PC-3 (cell line): ENCODE results near the gene ASF1B. TPM values are rescaled to one million over a fixed set of nuclear protein-coding genes. Genes with fewer than 3 reads are reported as not detected.
"Not testable (repeated sequence)": the region's sequence is repeated elsewhere in the genome, so short reads cannot be mapped to it uniquely, and the experiment has no call there.

Source experiments
- ATAC-seq: fragments of 200-7000 bp; cut with Tn5 transposase; 2 replicates; pipeline ENCODE4 v1.9.1; 2020; ENCODE audit warnings: mild to moderate bottlenecking, moderate library complexity
- Bru-seq: library from RNA; stranded (reverse); fragments of 400-500 nt; gene quantifications from one replicate; lab custom pipeline; 2021; lab: Mats Ljungman, UMichigan
- BruChase-seq, 2 experiments: library from RNA; stranded (reverse); fragments of 400-500 nt; gene quantifications; one replicate each; lab custom pipeline; 2021; lab: Mats Ljungman, UMichigan
- BruUV-seq: library from RNA; stranded (reverse); fragments of 400-500 nt; replicated peaks from 2 replicates; lab custom pipeline; 2021; lab: Mats Ljungman, UMichigan
- CTCF ChIA-PET: fragments of 300-600 bp; sonication (Branson Sonifier 250); formaldehyde crosslinking; loops from one replicate; lab custom pipeline; 2022; ENCODE audit warnings: antibody characterized with exemption; lab: Charles Lee
- POLR2A ChIA-PET: fragments of 300-600 bp; sonication (Branson Sonifier 250); formaldehyde crosslinking; loops from one replicate; lab custom pipeline; 2022; ENCODE audit warnings: antibody characterized with exemption; ENCODE audit not compliant: unreplicated experiment; lab: Charles Lee
- DNase-seq: peaks from one replicate; pipeline ENCODE4 v3.0.0-alpha.2; 2015
- H2AFZ ChIP-seq: fragments of 300-600 bp; sonication (generic); 2 replicates; pipeline ENCODE4 v1.6.0; 2016; ENCODE audit warnings: antibody characterized with exemption, low read length
- H3F3A ChIP-seq: fragments of 300-600 bp; sonication (generic); one replicate; pipeline ENCODE4 v1.6.0; 2017; ENCODE audit warnings: antibody characterized with exemption, low read length, control low read depth, mild to moderate bottlenecking; ENCODE audit not compliant: unreplicated experiment
- H3K27ac ChIP-seq: fragments of 300-600 bp; sonication (generic); 2 replicates; pipeline ENCODE4 v1.5.1; 2016; ENCODE audit warnings: mild to moderate bottlenecking, low read length
- H3K27me3 ChIP-seq: fragments of 300-600 bp; sonication (generic); 2 replicates; pipeline ENCODE4 v1.6.1; 2016; ENCODE audit warnings: low read length, mixed read lengths
- H3K36me3 ChIP-seq: fragments of 300-600 bp; sonication (generic); 2 replicates; pipeline ENCODE4 v1.6.1; 2016; ENCODE audit warnings: low read depth, mixed run types, low read length, mixed read lengths
- H3K4me1 ChIP-seq: fragments of 300-600 bp; sonication (generic); 2 replicates; pipeline ENCODE4 v1.5.1; 2016; ENCODE audit warnings: low read length; ENCODE audit not compliant: insufficient read depth
- H3K4me2 ChIP-seq: fragments of 300-600 bp; sonication (generic); 2 replicates; pipeline ENCODE4 v1.6.0; 2016; ENCODE audit warnings: low read length
- H3K4me3 ChIP-seq: fragments of 300-600 bp; sonication (generic); 2 replicates; pipeline ENCODE4 v1.5.1; 2016; ENCODE audit warnings: mild to moderate bottlenecking, low read length, mixed read lengths
- H3K79me2 ChIP-seq: fragments of 300-600 bp; sonication (generic); 2 replicates; pipeline ENCODE4 v1.6.1; 2017; ENCODE audit warnings: low read length, mixed read lengths
- H3K9ac ChIP-seq: fragments of 300-600 bp; sonication (generic); 2 replicates; pipeline ENCODE4 v1.6.0; 2016; ENCODE audit warnings: mild to moderate bottlenecking, low read length
- H3K9me2 ChIP-seq: fragments of 300-600 bp; sonication (generic); replicated peaks from 2 replicates; pipeline ENCODE4 v1.6.1; 2016; ENCODE audit warnings: mixed run types, low read length, mixed read lengths
- H3K9me3 ChIP-seq: fragments of 300-600 bp; sonication (generic); 2 replicates; pipeline ENCODE4 v1.6.1; 2016; ENCODE audit warnings: low read length, mixed read lengths
- H4K20me1 ChIP-seq: fragments of 300-600 bp; sonication (generic); 2 replicates; pipeline ENCODE4 v1.6.1; 2016; ENCODE audit warnings: low read length, mixed read lengths
- EZH2 ChIP-seq: fragments of 300-600 bp; sonication (generic); IDR thresholded peaks from one replicate; pipeline ENCODE4 v1.6.1; 2017; ENCODE audit warnings: antibody characterized with exemption, mild to moderate bottlenecking, low read length; ENCODE audit not compliant: unreplicated experiment
- EZH2phosphoT487 ChIP-seq: fragments of 300-600 bp; sonication (generic); IDR thresholded peaks from 2 replicates; pipeline ENCODE4 v1.6.1; 2018; ENCODE audit warnings: mild to moderate bottlenecking, antibody characterized with exemption, low read length, borderline replicate concordance
- intact Hi-C: fragments of 100-400 bp; cut with micrococcal nuclease; formaldehyde crosslinking; loops from 2 replicates; pipeline ENCODE4 v1.9.0; 2023
- long read RNA-seq: library from polyadenylated mRNA; unstranded; transcript quantifications from one replicate; pipeline ENCODE4 v2.0.0, GENCODE V29; 2021; ENCODE audit not compliant: unreplicated experiment
- total RNA-seq: library from RNA; depleted of rRNA; stranded (reverse); fragments of >200 nt; gene quantifications from 2 replicates; pipeline ENCODE4 v1.2.3, GENCODE V29; 2014; rRNA removed
- TF ChIP-seq, protein P1 (sequence below): fragments of 300-600 bp; sonication (generic); conservative IDR thresholded peaks from 2 replicates; pipeline ENCODE4 v1.5.1; 2017; ENCODE audit warnings: antibody characterized with exemption, low read depth, mild to moderate bottlenecking, low read length

Gene ASF1B
- total RNA-seq (71.2 and 84.7 TPM in 2 replicates), Bru-seq, nascent RNA (percentile 55 among the genes with signal in this experiment), BruChase-seq, experiment 1, labeled RNA remaining after a 6-hour chase (percentile 68 among the genes with signal in this experiment), BruChase-seq, experiment 2, labeled RNA remaining after a 2-hour chase (percentile 38 among the genes with signal in this experiment)
- long read RNA-seq, transcript ASF1B-201 (4 exons, 2,059 nt): major isoform, 13 of 15 reads
- long read RNA-seq, partial matches to known transcripts: 0 of 15 reads
- long read RNA-seq, other reads (novel, unspliced or antisense): 1 of 15 reads

DNA sequence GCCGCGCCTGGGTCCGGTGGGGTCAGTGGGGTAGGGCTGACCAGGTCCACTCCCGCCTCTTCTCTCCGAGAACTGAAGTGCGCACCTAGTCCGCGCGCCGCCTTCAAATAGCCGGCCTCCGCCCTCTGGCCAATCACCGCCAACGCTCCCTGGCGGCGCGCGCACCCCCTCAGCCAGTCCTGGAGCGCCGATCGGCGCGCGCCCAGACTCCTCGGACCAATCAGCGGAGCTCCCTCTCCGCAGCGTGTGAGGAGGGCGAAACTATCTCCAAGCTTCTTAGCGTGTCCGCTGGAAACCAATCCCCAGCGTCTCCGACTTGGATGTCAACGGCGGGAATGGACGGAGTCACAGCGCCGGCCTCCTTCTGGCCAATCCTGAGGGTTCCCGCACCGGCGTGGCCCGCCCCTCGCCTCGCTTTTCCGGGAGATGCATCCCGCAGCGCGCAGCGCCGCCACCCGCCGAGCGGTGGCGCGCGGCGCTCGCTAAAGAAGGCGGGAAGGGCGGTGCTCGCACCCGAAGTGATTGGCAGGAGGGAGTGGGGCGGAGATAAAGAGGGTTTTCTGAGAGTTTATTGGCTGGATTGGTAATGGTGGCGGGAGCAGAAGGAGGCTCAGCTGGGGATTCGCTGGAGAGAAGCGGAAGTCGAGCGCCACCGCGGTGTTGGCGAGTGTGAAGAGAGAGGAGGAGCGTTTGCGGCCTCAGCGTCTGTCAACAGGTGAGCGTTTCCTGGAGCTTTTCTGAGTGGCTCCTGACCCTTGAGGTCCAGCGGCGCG, at the start of gene ASF1B:
Gene ASF1B (minus strand): TSS at position 81 of the 773 bp plus-strand sequence. CDS start 133 bp downstream, outside the sequence.
- BruUV-seq: no TSS peak
- Histone ChIP-seq H2AFZ (peak within 1 kb of the TSS; percentile 84), H3K4me3 (peak within 1 kb of the TSS; percentile 83), H3K9me3 (no peaks in the 10 kb centered on the region), H3K36me3 (peaks cover 8% of the 10 kb centered on the region; the same call in 1 of the 2 replicates), H3F3A (no peaks in the 10 kb centered on the region), H3K79me2 (peaks cover 45% of the 10 kb centered on the region), H3K9me2 (no peaks in the 10 kb centered on the region), H3K4me2 (peak within 1 kb of the TSS; percentile 90), H3K4me1 (peaks cover 20% of the 10 kb centered on the region), H4K20me1 (no peaks in the 10 kb centered on the region), H3K9ac (peak within 1 kb of the TSS; percentile 87), H3K27me3 (no peaks in the 10 kb centered on the region), H3K27ac (peak within 1 kb of the TSS; percentile 81)
- POLR2A ChIA-PET: interaction anchor here (0.5 to 1.0 kb wide), 8 partner anchors 19 to 1544 kb away, joined by 3 to 8 read pairs (median 4); partner anchors contain the start of gene PRKACA
- TF ChIP-seq, protein P1, sequence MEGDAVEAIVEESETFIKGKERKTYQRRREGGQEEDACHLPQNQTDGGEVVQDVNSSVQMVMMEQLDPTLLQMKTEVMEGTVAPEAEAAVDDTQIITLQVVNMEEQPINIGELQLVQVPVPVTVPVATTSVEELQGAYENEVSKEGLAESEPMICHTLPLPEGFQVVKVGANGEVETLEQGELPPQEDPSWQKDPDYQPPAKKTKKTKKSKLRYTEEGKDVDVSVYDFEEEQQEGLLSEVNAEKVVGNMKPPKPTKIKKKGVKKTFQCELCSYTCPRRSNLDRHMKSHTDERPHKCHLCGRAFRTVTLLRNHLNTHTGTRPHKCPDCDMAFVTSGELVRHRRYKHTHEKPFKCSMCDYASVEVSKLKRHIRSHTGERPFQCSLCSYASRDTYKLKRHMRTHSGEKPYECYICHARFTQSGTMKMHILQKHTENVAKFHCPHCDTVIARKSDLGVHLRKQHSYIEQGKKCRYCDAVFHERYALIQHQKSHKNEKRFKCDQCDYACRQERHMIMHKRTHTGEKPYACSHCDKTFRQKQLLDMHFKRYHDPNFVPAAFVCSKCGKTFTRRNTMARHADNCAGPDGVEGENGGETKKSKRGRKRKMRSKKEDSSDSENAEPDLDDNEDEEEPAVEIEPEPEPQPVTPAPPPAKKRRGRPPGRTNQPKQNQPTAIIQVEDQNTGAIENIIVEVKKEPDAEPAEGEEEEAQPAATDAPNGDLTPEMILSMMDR: peak; percentile 82
- TF ChIP-seq EZH2phosphoT487 (no peak), EZH2 (no peak)
- ATAC-seq (peak; percentile 89), DNase-seq (peak; percentile 100)
- CTCF ChIA-PET: interaction anchor here (0.5 to 1.7 kb wide), 29 partner anchors 9 to 550 kb away, joined by 3 to 32 read pairs (median 4); partner anchors contain the start of genes ADGRE5, IL27RA, MISP3 and PRKACA
- intact Hi-C loops: loop anchor here (1.0 to 10.0 kb wide), 7 partner anchors 56 to 338 kb away; partner anchors contain the start of genes ADGRE5, ADGRL1 and PTGER1

DNA sequence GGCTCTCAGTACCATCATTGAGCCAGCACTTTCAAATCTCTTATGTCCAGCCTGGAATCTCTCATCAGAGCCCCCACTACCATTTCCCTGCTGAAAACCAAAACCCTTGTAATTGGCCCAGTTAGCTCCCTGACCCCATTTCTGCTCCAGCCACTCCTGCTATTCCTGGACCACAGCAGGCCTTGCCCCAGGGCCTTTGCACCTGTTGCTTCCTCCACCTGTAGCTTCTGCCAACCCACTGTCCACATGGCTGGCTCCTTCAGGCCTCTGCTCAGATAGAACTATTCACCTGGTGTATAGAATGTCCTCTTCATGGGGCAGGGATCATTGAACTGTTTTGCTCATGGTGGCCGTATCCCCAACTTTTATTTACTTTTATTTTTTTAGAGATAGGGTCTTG, 49.3 kb upstream of the ASF1B start:
- H3K4me1 ChIP-seq, H3K4me3 ChIP-seq, H3K79me2 ChIP-seq, ATAC-seq, BruUV-seq, H3K4me2 ChIP-seq, H4K20me1 ChIP-seq, intact Hi-C loops, H3K9ac ChIP-seq, H3F3A ChIP-seq, H3K9me3 ChIP-seq, POLR2A ChIA-PET, H3K27me3 ChIP-seq, H3K9me2 ChIP-seq, CTCF ChIA-PET, H3K27ac ChIP-seq, H3K36me3 ChIP-seq, H2AFZ ChIP-seq, DNase-seq: not testable (repeated sequence)

DNA sequence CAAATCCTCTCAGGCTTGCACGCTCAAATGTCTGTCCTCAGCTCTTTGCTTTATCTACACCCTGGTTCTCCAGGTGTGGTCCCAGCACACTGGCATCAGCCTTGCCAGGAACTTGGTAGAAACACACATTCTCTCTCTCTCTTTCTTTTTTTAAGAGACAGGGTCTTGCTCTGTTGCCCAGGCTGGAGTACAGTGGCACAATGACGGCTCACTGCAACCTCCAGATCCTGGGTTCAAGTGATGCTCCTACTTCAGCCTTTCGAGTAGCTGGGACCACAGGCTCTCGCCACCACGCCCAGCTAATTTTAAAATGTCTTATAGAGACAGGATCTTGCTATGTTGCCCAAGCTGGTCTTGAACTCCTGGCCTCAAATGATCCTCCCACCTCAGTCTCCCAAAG, 48.8 kb upstream of the ASF1B start:
- Histone ChIP-seq H3K4me1 (no peaks in the 10 kb centered on the region), H3K4me2 (no peak overlapping the region), H3K27ac (no peak overlapping the region), H2AFZ (no peak overlapping the region), H3K9me3 (no peaks in the 10 kb centered on the region), H3F3A (no peaks in the 10 kb centered on the region), H3K9ac (no peak overlapping the region), H3K79me2 (peaks cover 3% of the 10 kb centered on the region; the same call in 1 of the 2 replicates), H4K20me1 (no peaks in the 10 kb centered on the region), H3K36me3 (no peaks in the 10 kb centered on the region), H3K27me3 (no peaks in the 10 kb centered on the region), H3K9me2 (no peaks in the 10 kb centered on the region), H3K4me3 (no peak overlapping the region)
- ATAC-seq: no peak
- intact Hi-C loops: no loop called here
- DNase-seq: no peak
- no TSS peak for BruUV-seq
- ChIA-PET CTCF (no interaction called here), POLR2A (no interaction called here)
- TF ChIP-seq EZH2phosphoT487 (no peak), EZH2 (no peak)
- TF ChIP-seq, protein P1: no peak
